GM18517 (cell line): Measurements from ENCODE around the gene KRT73.

Source experiments
- ATAC-seq: cut with Tn5 transposase; IDR thresholded peaks from one replicate; pipeline ENCODE4 v1.9.1; 2021; ENCODE audit warnings: mild to moderate bottlenecking, moderate library complexity; ENCODE audit not compliant: unreplicated experiment

Gene KRT73

GRCh38 chr12:52575948-52576347 is 42.4 kb downstream of the KRT73 start:
- no peak for ATAC-seq

GRCh38 chr12:52575256-52575655 is 43.1 kb downstream of the KRT73 start:
- ATAC-seq = no peak

- no peak for ATAC-seq
Measured at GRCh38 chr12:52573743-52574142, 44.6 kb downstream of the KRT73 start, which contains the start of gene KRT74. KRT74 (minus strand) TSS chr12:52573843; CDS start chr12:52573777, 66 bp downstream.

- ATAC-seq = no peak
Measured at GRCh38 chr12:52573306-52573705, 45.1 kb downstream of the KRT73 start.

GRCh38 chr12:52570511-52570910 is 47.8 kb downstream of the KRT73 start:
- no peak for ATAC-seq

GRCh38 chr12:52568111-52568510 is 50.2 kb downstream of the KRT73 start:
- no peak for ATAC-seq

- no peak for ATAC-seq
Measured at GRCh38 chr12:52566847-52567291, 51.5 kb downstream of the KRT73 start.

- ATAC-seq = no peak
Measured at GRCh38 chr12:52564582-52564981, 53.8 kb downstream of the KRT73 start.

- no peak for ATAC-seq
Measured at GRCh38 chr12:52561880-52562449, 56.4 kb downstream of the KRT73 start.

- no peak for ATAC-seq
Measured at GRCh38 chr12:52559979-52560378, 58.4 kb downstream of the KRT73 start.

- ATAC-seq = no peak
Measured at GRCh38 chr12:52558781-52559445, 59.4 kb downstream of the KRT73 start.
